GM12878 (cell line): ENCODE data around the gene TMEM256. TPM values are rescaled to one million over a fixed set of nuclear protein-coding genes. Genes with fewer than 3 reads are reported as not detected.

ENCODE experiments used
- ATF7 ChIP-seq: fragments of 450-650 bp; IDR thresholded peaks from 2 replicates; pipeline ENCODE4 v1.6.1; 2016; ENCODE audit warnings: low read depth, mild to moderate bottlenecking
- DPF2 ChIP-seq: fragments of 450-650 bp; IDR thresholded peaks from 2 replicates; pipeline ENCODE4 v1.6.1; 2017; ENCODE audit warnings: mild to moderate bottlenecking
- MEF2B ChIP-seq: fragments of 450-650 bp; IDR thresholded peaks from 2 replicates; pipeline ENCODE4 v1.6.1; 2018; ENCODE audit warnings: mild to moderate bottlenecking, moderate library complexity; ENCODE audit not compliant: partially characterized antibody, poor library complexity, severe bottlenecking
- NR2C2 ChIP-seq: IDR thresholded peaks from 2 replicates; pipeline ENCODE4 v1.6.1; 2011; ENCODE audit warnings: borderline replicate concordance, low read depth; ENCODE audit not compliant: control insufficient read depth, insufficient read length
- POU2F2 ChIP-seq: IDR thresholded peaks from 3 replicates; pipeline ENCODE4 v1.6.1; 2011; ENCODE audit warnings: low read depth, mild to moderate bottlenecking, low read length, borderline replicate concordance
- SREBF2 ChIP-seq: IDR thresholded peaks from 2 replicates; pipeline ENCODE4 v1.6.1; 2012; ENCODE audit warnings: mild to moderate bottlenecking, low read length
- SRF ChIP-seq, 2 experiments: IDR thresholded peaks; 2 replicates each; pipeline ENCODE4 v1.6.1; 2011; ENCODE audit warnings: low read depth in 2 of 2, low read length in 2 of 2, mild to moderate bottlenecking in 1 of 2, moderate library complexity in 1 of 2
- TCF12 ChIP-seq: IDR thresholded peaks from 2 replicates; pipeline ENCODE4 v1.6.1; 2011; ENCODE audit warnings: low read depth, mild to moderate bottlenecking, low read length
- ZNF24 ChIP-seq: fragments of 450-650 bp; IDR thresholded peaks from 2 replicates; pipeline ENCODE4 v1.6.1; 2017; ENCODE audit warnings: antibody characterized with exemption, mild to moderate bottlenecking
- ZNF274 ChIP-seq: IDR thresholded peaks from one replicate; pipeline ENCODE4 v1.8.0; 2011; ENCODE audit not compliant: insufficient read length, insufficient read depth
- polyA plus RNA-seq, 11 experiments: library from polyadenylated mRNA; depleted of rRNA in 4 of 11; unstranded in 6 of 11; stranded (reverse) in 5 of 11; fragments of >200 nt; fragmentation: Nextera tagmentation in 4 of 11; fragmentation: Illumina TruSeq in 1 of 11; extraction: Ambion mirVana in 4 of 11; extraction: Trizol in 1 of 11; gene quantifications; 1 replicate in 1 of 11; 2 replicates in 10 of 11; pipeline versions ENCODE4 v1.2.1 to v1.2.3, GENCODE V29; 2011 to 2016; ENCODE audit warnings: inconsistent platforms in 2 of 11, missing spikeins in 2 of 11, low read depth in 1 of 11
- total RNA-seq, 4 experiments: library from RNA; depleted of rRNA in 3 of 4; stranded (reverse); fragments of >200 nt in 3 of 4; fragmentation: Illumina TruSeq in 1 of 4; extraction: Trizol in 1 of 4; gene quantifications; 2 replicates each; pipeline versions ENCODE4 v1.2.1 to v1.2.3, GENCODE V29; 2013 to 2021
- TF ChIP-seq, protein P1 (sequence below): fragments of 450-650 bp; IDR thresholded peaks from 2 replicates; pipeline ENCODE4 v1.6.1; 2017; ENCODE audit warnings: antibody characterized with exemption, mild to moderate bottlenecking, moderate library complexity
- TF ChIP-seq, protein P2 (sequence below): fragments of 450-650 bp; IDR thresholded peaks from 2 replicates; pipeline ENCODE4 v1.6.1; 2017; ENCODE audit warnings: borderline replicate concordance
- TF ChIP-seq, protein P3 (sequence below): IDR thresholded peaks from 2 replicates; pipeline ENCODE4 v1.6.1; 2011; ENCODE audit warnings: low read depth, mild to moderate bottlenecking, low read length, moderate library complexity, borderline replicate concordance; ENCODE audit errors: extremely low read depth

Gene TMEM256
- total and polyA plus RNA-seq, 10 of the 15 experiments (the other 5 are each of a cell fraction or from before 2014, with no cell fraction given) = 57.3 to 342 (median 95.7) TPM

DNA sequence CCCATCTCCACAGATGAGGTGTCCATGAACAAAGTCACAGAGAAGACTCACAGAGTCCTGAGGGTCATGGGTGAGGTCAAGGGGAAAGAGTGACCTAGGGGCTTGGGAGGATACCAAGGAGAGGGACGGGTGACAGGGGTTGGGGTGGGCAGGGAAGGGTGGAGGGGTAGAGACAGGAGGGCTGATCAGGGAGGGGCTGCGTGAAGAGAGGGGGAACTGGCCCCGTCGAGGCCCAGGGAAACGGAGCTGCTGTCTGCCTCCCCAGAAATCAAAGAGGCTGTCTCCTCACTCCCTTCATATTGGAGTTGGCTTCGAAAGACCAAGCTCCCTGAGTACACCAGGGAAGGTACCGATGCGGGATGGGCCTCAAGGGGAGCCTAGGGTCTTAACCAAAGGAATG lies 48.3 kb downstream of the TMEM256 start (continued):
- TF ChIP-seq, protein P1, sequence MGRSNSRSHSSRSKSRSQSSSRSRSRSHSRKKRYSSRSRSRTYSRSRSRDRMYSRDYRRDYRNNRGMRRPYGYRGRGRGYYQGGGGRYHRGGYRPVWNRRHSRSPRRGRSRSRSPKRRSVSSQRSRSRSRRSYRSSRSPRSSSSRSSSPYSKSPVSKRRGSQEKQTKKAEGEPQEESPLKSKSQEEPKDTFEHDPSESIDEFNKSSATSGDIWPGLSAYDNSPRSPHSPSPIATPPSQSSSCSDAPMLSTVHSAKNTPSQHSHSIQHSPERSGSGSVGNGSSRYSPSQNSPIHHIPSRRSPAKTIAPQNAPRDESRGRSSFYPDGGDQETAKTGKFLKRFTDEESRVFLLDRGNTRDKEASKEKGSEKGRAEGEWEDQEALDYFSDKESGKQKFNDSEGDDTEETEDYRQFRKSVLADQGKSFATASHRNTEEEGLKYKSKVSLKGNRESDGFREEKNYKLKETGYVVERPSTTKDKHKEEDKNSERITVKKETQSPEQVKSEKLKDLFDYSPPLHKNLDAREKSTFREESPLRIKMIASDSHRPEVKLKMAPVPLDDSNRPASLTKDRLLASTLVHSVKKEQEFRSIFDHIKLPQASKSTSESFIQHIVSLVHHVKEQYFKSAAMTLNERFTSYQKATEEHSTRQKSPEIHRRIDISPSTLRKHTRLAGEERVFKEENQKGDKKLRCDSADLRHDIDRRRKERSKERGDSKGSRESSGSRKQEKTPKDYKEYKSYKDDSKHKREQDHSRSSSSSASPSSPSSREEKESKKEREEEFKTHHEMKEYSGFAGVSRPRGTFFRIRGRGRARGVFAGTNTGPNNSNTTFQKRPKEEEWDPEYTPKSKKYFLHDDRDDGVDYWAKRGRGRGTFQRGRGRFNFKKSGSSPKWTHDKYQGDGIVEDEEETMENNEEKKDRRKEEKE = no peak
- TF ChIP-seq POU2F2 = no peak
- no peak for TF ChIP-seq ATF7
- TF ChIP-seq, protein P2, sequence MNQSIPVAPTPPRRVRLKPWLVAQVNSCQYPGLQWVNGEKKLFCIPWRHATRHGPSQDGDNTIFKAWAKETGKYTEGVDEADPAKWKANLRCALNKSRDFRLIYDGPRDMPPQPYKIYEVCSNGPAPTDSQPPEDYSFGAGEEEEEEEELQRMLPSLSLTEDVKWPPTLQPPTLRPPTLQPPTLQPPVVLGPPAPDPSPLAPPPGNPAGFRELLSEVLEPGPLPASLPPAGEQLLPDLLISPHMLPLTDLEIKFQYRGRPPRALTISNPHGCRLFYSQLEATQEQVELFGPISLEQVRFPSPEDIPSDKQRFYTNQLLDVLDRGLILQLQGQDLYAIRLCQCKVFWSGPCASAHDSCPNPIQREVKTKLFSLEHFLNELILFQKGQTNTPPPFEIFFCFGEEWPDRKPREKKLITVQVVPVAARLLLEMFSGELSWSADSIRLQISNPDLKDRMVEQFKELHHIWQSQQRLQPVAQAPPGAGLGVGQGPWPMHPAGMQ = no peak
- no peak for TF ChIP-seq SREBF2
- TF ChIP-seq, protein P3, sequence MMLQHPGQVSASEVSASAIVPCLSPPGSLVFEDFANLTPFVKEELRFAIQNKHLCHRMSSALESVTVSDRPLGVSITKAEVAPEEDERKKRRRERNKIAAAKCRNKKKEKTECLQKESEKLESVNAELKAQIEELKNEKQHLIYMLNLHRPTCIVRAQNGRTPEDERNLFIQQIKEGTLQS = no peak
- no peak for TF ChIP-seq TCF12
- no peak for TF ChIP-seq DPF2
- TF ChIP-seq SRF (IDR thresholded peaks at IDR 0.05; ENCODE audit: low read depth in 2 of 2, low read length in 2 of 2) = no peak
- TF ChIP-seq ZNF274 = no peak
- no peak for TF ChIP-seq NR2C2
- TF ChIP-seq ZNF24 = no peak
- TF ChIP-seq MEF2B = no peak
